IPS DF 4.7 (cell line): ENCODE results near the gene MALL.
"Not testable (repeated sequence)": the region's sequence is repeated elsewhere in the genome, so short reads cannot be mapped to it uniquely, and the experiment has no call there.

ENCODE experiments used
- DNase-seq: peaks from one replicate; pipeline ENCODE4 v3.0.0-alpha.2; 2013; ENCODE audit warnings: low spot score; ENCODE audit errors: extremely low read depth

Gene MALL

DNA sequence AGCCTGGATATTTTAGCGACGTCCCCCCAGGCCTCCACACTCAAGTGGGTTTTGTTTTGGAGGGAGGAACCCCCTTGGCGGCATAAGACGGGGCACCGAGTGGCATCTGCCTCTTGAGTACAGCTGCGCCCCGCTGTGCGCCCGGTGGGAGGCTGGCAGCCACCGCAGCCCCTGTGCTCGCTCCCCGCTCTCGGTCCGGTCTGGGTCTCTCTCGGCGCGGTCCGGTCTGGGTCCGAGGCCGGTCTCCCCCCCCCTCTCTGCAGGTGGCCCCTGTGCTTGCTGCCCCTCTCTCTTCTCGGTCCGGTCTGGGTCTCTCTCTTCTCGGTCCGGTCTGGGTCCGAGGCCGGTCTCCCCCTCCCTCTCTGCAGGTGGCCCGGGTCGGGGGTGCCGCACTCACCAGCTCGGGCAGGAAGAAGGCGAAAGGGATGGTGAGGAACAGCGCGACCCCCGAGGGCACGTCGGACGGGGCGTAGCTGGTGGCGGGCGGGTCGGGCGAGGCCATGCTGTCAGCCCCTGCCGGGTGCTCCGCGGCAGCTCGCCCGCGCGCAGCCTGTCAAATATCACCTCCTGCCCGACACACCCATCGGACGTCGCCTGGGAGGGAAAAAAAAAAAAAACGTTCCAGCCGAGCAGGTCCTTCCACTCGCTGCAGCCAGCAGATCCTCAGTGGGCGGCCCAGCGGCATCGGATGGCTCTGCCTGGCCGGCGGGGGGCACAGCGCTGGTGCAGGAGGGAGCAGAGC, at the start of gene MALL:
MALL (minus strand) TSS at position 532 of the 742 bp plus-strand sequence; CDS start at position 502, 30 bp downstream.
- no peak for DNase-seq

- DNase-seq = no peak
Observed at GRCh38 chr2:110157153-110157793, 41.7 kb upstream of the MALL start.

DNA sequence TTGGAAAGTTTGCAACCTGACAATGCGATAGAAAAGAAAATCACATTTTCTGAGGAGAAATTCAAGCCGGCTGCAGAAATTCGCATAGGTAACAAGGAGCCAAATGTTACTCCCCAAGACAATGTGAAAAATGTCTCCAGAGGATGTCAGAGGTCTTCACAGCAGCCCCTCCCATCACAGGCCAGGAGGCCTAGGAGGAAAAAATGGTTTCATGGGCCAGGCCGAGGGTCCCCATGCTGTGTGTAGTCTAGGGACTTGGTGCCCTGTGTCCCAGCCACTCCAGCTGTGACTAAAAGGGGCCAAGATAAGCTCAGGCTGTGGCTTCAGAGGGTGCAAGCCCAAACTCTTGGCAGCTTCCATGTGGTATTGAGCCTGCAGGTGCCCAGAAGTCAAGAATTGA, 39.2 kb upstream of the MALL start:
- not testable (repeated sequence) for DNase-seq

GRCh38 chr2:110154188-110154587, 38.6 kb upstream of the MALL start:
- DNase-seq = not testable (repeated sequence)

DNA sequence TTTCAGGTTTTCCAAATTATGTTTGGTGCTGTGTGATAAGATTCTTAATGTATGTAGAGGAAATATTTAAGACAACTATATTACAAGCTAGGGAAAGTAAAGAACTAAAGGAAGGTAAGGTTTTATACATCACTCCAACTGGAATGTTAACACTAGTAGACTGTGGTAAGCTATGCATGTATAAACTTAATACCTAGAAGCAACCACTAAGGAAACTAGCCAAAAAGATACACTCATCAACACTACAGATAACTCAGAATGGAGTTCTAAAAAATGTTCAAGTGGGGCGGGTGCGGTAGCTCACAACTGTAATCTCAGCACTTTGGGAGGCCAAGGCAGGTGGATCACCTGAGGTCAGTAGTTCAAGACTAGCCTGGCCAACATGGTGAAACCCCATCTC, 37.8 kb upstream of the MALL start:
- DNase-seq = no peak

GRCh38 chr2:110152943-110153342, 37.3 kb upstream of the MALL start:
- no peak for DNase-seq

DNA sequence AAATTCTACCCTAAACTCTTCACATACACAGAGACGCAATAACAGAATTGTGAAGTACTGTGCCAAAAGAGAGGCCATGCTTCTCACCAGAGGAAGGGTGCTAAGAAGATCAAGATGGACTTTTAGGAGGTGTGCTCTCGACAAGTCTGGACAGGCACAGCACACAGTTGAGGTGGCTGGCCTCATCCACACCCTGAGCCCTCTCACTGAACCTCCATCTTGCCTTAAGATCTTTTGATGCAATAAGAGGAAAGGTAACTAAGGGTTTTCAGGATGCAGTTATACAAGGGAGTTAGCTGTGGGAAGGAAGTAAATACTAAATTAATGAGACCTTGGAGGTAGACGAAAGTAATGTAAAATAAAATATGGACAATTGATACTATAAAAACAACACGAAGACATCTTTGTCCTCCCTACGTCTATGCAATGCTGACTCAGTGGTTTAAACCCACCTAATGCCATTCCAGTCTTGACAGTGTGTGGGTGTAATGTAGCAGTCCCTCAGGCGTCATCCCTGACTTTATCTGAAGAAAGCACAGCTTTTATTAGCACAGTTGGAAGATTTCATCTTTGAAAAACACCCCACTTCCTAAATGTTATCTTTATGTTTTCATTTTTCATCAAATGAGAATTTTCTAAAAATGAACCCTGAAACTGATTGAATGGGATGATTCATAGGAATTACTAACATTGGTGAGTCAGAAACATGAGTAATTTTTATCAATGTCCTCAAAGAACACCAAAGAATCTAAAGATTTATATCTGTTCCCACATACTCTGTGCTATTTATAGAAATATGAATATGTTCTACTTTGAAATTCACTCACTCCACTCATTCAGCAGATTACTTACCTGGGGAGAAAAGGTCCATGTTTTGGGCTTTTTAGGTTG, 34.0 kb upstream of the MALL start:
- no peak for DNase-seq

DNA sequence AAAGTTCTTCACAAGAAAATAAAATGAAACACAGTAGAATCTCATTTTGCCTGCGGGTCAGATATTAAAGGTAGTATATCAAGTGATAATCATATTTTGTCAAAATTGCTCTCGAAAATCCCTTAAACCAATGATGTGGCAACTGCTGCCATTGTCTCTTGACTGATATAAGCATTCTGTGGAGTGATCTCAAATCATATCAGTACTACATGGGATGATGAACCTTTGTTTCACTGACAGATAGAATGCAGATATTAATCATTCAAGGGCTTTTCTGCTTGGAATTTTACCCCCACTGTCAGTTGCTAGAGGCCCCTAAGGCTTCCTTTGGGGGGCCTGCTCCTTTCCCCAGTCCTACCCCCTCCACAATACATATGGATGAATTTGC, 31.3 kb upstream of the MALL start:
- no peak for DNase-seq

GRCh38 chr2:110146183-110146944, 30.7 kb upstream of the MALL start:
- DNase-seq = no peak

GRCh38 chr2:110143982-110144381, 28.4 kb upstream of the MALL start:
- no peak for DNase-seq

DNA sequence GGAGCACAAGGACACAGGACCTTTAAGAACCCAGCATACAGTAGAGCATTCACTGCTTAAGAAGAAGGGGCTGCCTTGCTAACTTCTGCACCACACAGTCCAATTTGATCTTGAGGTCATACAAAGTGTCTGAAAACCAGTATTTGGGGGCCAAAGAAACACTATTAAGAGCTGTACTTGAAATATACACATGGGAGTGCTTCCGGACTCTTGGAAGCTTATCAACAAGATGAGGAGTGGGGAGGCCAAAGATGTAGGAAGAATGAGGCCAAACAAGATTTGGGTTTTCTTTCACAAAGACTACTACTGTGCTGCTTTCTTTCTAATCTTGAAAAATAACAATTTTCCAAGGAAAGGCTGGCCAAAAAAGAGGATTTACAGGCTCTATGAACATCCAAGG, 24.8 kb upstream of the MALL start:
- no peak for DNase-seq

GRCh38 chr2:110134025-110134424, 18.4 kb upstream of the MALL start:
- no peak for DNase-seq

DNA sequence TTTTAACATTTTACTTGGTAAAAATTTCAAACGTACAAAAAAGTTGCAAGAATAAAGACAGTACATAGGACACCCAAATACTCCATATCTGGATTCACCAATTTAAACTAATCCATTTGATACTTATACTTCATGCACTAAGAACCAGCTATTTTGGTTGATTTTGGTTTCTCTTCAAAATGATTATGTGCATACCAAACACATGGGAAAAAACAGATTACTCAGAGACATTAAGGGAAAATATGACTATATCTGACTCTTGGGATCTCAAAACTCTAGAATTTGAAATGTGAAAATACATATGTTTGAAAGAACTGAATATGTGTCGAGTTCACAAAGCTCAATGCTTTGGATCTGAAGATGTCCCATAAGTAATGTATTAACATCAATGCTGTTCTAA, 15.5 kb upstream of the MALL start:
- DNase-seq = no peak

DNA sequence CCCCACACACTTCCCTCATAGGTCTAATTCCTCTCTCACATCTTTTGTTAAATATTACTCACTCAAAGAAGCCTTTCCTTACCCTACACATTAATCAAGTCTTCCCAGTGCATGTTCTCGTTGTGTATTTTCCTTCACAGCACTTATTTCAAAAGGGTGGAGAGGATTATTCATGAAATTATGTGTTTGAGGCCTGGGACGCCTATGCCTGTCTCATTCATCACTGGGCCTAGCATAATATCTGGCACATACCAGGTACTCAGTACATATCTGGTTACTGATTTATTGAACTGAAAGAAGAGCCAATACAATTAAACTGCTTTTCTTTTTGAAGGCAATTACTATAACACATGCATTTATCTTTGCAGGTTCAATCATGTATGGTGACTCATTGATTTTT, 15.1 kb upstream of the MALL start:
- no peak for DNase-seq

GRCh38 chr2:110126906-110127305, 11.3 kb upstream of the MALL start:
- no peak for DNase-seq

DNA sequence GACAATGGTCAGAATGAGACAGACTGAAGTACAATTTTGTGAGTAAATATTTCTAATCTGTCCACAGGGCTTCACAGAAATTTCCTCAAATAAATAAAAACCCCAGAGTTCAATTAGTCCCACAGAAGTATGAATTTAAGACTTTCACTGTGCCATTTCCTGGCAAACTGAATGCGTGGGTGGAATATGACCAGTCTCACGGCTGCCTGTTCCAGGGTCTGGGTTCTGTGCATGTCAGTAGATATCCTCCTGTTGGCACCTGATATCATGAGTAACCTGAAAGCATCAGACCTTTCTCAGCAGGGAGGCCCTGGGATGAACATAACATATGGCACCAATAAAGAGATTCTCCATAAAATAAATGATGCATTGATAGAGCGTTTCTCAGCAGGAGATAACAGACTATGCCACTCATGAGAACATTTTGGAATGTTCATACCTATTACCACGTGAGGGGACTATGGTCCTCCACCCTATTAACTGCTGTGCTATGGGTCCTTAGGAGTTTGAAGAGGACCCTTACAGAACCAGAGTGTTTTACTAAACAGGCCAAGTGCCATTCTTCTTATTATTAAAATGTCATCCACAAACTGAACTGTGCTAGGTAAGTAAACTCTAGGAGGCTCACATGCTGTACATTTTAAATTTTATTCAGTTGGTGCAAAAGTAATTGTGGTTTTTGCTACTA, 10.6 kb upstream of the MALL start:
- no peak for DNase-seq

GRCh38 chr2:110124939-110125691, 9.5 kb upstream of the MALL start:
- DNase-seq = no peak

DNA sequence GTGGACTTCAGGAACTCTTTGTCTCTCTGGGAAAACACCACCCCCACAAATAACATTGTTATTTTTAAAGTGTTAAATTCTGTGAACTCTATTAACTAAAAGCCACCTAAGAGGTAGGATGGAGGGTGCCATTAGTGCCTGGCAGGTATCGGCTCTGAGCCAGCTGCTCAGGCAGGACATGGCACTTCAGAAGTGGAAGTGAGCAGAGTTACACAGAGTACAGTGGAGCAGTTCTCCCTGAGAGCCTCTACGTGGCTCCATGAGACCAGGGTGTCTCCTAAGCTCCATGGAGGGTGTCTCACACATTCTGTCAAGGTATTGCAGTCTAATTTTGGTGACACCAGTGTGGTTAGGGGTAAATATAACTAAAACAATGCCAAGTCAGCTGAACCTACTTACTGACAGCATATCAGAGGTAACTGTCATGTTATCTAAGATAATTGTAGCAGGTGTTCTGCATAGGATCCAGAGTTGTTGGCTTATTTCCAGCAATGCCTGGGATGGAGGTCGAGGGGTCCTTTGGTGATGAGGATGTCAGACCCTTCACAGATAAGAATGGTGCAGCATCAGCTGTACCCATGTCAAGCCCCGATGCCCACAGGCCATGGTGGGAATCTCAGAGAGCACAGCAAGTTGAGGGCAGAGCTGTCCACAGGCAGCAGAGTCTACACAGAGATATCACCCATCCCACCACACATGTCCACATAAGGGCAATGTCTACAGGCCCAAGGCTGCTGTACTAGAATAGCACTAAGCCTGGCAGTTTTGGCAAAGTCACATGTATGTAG, 8.6 kb upstream of the MALL start:
- DNase-seq = no peak

DNA sequence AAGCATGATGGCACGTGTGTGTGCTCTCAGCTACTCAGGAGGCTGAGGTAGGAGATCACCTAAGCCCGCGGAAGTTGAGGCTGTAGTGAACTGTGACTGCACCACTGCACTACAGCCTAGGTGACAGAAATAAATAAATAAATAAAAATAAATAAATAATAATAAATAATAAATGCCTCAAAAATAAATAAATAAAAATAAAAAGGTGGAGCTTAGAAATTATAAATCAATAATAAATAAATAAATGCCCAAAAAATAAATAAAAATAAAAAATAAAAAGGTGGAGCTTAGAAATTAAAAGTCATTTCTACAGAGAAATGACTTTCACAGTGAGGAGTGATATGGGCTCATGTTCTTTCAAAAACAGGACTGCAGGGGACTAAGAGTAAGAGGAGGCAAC, 6.0 kb upstream of the MALL start:
- DNase-seq = no peak

DNA sequence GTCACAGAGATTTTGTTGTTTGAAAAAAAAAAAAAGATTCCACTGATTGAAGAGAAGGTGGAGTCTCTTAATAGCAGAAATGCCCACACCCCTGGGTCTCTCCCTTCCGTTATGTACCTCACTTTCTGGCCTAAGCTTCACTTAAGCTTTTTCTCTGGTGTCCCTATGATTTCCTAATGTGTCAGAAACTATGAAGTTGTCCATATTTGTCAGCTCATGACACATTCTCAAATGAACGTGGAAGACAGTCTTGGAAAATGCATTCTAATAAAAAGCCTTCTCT, 5.4 kb upstream of the MALL start:
- no peak for DNase-seq
